A673 (cell line): ENCODE results near the gene MSH3.

Source experiments
- CTCF ChIP-seq: fragments of 300-800, 200-600 bp; sonication (generic); conservative IDR thresholded peaks from 2 replicates; pipeline ENCODE4 v1.5.1; 2017; ENCODE audit warnings: low read depth, mild to moderate bottlenecking, antibody characterized with exemption, low read length, moderate library complexity, mixed read lengths
- EZH2 ChIP-seq: fragments of 200-600 bp; sonication (generic); IDR thresholded peaks from 2 replicates; pipeline ENCODE4 v1.6.1; 2017; ENCODE audit warnings: borderline replicate concordance, low read depth, mild to moderate bottlenecking, mixed read lengths, antibody characterized with exemption, low read length; ENCODE audit not compliant: poor library complexity, severe bottlenecking

- TF ChIP-seq CTCF (no peak), EZH2 (no peak)
Observed at GRCh38 chr5:80884929-80885328, 230.5 kb downstream of the MSH3 start.
